WTC11 (cell line): ENCODE measurements around the gene RAB35. TPM values are rescaled to one million over a fixed set of nuclear protein-coding genes. Genes with fewer than 3 reads are reported as not detected.

Experiments used
- ATAC-seq: fragments of 200-7000 bp; cut with Tn5 transposase; 2 replicates; pipeline ENCODE4 v1.10.0; 2021; ENCODE audit warnings: mild to moderate bottlenecking, moderate library complexity
- CTCF ChIA-PET: fragments of 300-600 bp; sonication (Branson Sonifier 250); formaldehyde crosslinking; loops from one replicate; lab custom pipeline; 2021; ENCODE audit warnings: antibody characterized with exemption; lab: Charles Lee
- POLR2A ChIA-PET: fragments of 350-600 bp; sonication (Branson Sonifier 250); formaldehyde crosslinking; loops from one replicate; lab custom pipeline; 2021; ENCODE audit warnings: antibody characterized with exemption; lab: Charles Lee
- DNase-seq: peaks from one replicate; pipeline ENCODE4 v3.0.0; 2021; ENCODE audit warnings: low spot score
- H3K27ac Mint-ChIP-seq: 2 replicates; pipeline ENCODE4 v1.8.0; 2021; ENCODE audit warnings: mixed read lengths
- H3K27me3 Mint-ChIP-seq: 2 replicates; pipeline ENCODE4 v1.8.0; 2021; ENCODE audit warnings: low read depth, mild to moderate bottlenecking, moderate library complexity, mixed read lengths
- H3K36me3 Mint-ChIP-seq: 2 replicates; pipeline ENCODE4 v1.8.0; 2021; ENCODE audit warnings: mixed read lengths
- H3K4me1 Mint-ChIP-seq: 2 replicates; pipeline ENCODE4 v1.8.0; 2022; ENCODE audit warnings: mixed read lengths
- H3K4me3 Mint-ChIP-seq: 2 replicates; pipeline ENCODE4 v1.8.0; 2021; ENCODE audit warnings: mild to moderate bottlenecking, moderate library complexity, mixed read lengths
- H3K9me3 Mint-ChIP-seq: 2 replicates; pipeline ENCODE4 v1.8.0; 2021; ENCODE audit warnings: mixed read lengths
- FOXJ3 ChIP-seq: sonication (generic); formaldehyde crosslinking; IDR thresholded peaks from 2 replicates; pipeline ENCODE4 v1.9.0; 2021; ENCODE audit warnings: missing genetic modification reagents, mild to moderate bottlenecking, borderline replicate concordance
- GTF2I ChIP-seq: fragments of 250-450 bp; sonication (Bioruptor Pico); conservative IDR thresholded peaks from 2 replicates; pipeline ENCODE4 v1.4.0; 2021; ENCODE audit warnings: mild to moderate bottlenecking
- JUN ChIP-seq: sonication (generic); formaldehyde crosslinking; IDR thresholded peaks from 2 replicates; pipeline ENCODE4 v1.8.0; 2023; ENCODE audit warnings: mild to moderate bottlenecking, missing genetic modification reagents
- KAT7 ChIP-seq: sonication (generic); formaldehyde crosslinking; IDR thresholded peaks from 2 replicates; pipeline ENCODE4 v1.8.1; 2023; ENCODE audit warnings: missing genetic modification reagents, mild to moderate bottlenecking, borderline replicate concordance
- SMAD4 ChIP-seq: sonication (generic); formaldehyde crosslinking; IDR thresholded peaks from 2 replicates; pipeline ENCODE4 v1.8.0; 2022; ENCODE audit warnings: mild to moderate bottlenecking, missing genetic modification reagents
- SOX15 ChIP-seq: fragments of 250-450 bp; sonication (Bioruptor Pico); IDR thresholded peaks from 2 replicates; pipeline ENCODE4 v1.9.0; 2021; ENCODE audit warnings: mild to moderate bottlenecking
- TP53 ChIP-seq: sonication (generic); formaldehyde crosslinking; IDR thresholded peaks from 2 replicates; pipeline ENCODE4 v1.8.1; 2023; ENCODE audit warnings: mild to moderate bottlenecking, missing genetic modification reagents
- ZNF416 ChIP-seq: fragments of 250-450 bp; sonication (Bioruptor Pico); IDR thresholded peaks from 2 replicates; pipeline ENCODE4 v1.9.0; 2021; ENCODE audit warnings: mild to moderate bottlenecking, inconsistent platforms
- total RNA-seq: library from RNA; stranded (reverse); gene quantifications from 3 replicates; pipeline ENCODE4 v1.2.3, GENCODE V29; 2021
- TF ChIP-seq, protein P1 (sequence below): sonication (generic); formaldehyde crosslinking; IDR thresholded peaks from 2 replicates; pipeline ENCODE4 v1.8.1; 2023; ENCODE audit warnings: mild to moderate bottlenecking, missing genetic modification reagents, moderate library complexity
- TF ChIP-seq, protein P2 (sequence below): fragments of 250-450 bp; sonication (Bioruptor Pico); IDR thresholded peaks from 2 replicates; pipeline ENCODE4 v2.1.2; 2022; ENCODE audit warnings: mild to moderate bottlenecking, moderate library complexity
- TF ChIP-seq, protein P3 (sequence below): sonication (generic); formaldehyde crosslinking; IDR thresholded peaks from 2 replicates; pipeline ENCODE4 v1.8.0; 2022; ENCODE audit warnings: mild to moderate bottlenecking, missing genetic modification reagents
- TF ChIP-seq, protein P4 (sequence below): sonication (generic); formaldehyde crosslinking; IDR thresholded peaks from 2 replicates; pipeline ENCODE4 v1.8.0; 2022; ENCODE audit warnings: missing genetic modification reagents
- TF ChIP-seq, protein P5 (sequence below): sonication (generic); formaldehyde crosslinking; conservative IDR thresholded peaks from 2 replicates; pipeline ENCODE4 v1.8.1; 2023; ENCODE audit warnings: mild to moderate bottlenecking, low read depth, missing genetic modification reagents, moderate library complexity

RAB35 gene
- total RNA-seq, 1 experiment from 2014 or later, result 44.5 TPM

DNA sequence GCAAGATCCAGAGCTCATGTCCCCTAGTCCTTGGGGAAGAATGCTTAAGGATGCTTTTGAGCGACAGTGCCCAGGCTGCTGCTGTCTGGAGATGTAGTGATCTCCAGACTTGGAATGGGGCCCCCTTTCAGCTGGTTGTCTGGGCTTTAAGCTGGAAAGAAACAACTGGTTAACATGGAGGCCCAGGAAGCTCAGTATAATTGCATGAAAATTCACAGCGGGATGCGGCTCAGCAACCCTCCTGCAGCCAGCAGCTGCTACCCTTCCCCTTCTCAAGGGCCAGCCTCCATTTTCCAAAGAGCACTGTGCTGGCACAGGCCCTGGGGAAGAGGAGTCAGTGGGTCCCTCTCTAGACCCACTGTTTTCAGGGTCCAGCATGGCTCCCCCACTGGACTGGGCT, 26.3 kb downstream of the RAB35 start (continued):
- TF ChIP-seq SMAD4 (no peak), FOXJ3 (CRISPR knock-in tag) (no peak), SOX15 (no peak), ZNF416 (no peak), TP53 (CRISPR knock-in tag) (no peak)
- TF ChIP-seq, protein P1, sequence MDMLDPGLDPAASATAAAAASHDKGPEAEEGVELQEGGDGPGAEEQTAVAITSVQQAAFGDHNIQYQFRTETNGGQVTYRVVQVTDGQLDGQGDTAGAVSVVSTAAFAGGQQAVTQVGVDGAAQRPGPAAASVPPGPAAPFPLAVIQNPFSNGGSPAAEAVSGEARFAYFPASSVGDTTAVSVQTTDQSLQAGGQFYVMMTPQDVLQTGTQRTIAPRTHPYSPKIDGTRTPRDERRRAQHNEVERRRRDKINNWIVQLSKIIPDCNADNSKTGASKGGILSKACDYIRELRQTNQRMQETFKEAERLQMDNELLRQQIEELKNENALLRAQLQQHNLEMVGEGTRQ, result no peak
- TF ChIP-seq, all 79 proteins: peak for 0

DNA sequence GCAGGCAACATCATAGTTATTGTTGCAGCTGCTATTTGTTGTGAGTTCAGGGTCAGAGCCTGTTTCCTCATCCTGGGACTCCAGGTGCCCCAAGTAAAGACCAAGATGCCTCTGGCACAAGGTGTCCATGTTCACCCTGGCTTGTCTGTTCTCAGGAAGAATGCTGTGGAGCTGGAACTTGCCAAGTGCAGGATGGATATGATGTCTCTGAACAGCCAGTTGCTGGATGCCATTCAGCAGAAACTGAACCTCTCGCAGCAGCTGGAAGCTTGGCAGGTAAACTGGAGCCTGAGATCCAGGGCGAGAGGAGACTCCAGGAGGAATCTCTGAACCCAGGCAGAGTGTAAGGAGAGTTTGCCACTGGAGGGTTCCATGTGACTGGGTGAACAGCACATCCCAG, 26.8 kb downstream of the RAB35 start:
- H3K36me3 Mint-ChIP-seq, result no peaks in the 10 kb centered on the region; the same call in 1 of the 2 replicates
- H3K4me3 Mint-ChIP-seq, result no peak overlapping the region
- peaks cover 50% of the 10 kb centered on the region for H3K4me1 Mint-ChIP-seq
- no peaks in the 10 kb centered on the region for H3K27me3 Mint-ChIP-seq
- TF ChIP-seq, protein P2, sequence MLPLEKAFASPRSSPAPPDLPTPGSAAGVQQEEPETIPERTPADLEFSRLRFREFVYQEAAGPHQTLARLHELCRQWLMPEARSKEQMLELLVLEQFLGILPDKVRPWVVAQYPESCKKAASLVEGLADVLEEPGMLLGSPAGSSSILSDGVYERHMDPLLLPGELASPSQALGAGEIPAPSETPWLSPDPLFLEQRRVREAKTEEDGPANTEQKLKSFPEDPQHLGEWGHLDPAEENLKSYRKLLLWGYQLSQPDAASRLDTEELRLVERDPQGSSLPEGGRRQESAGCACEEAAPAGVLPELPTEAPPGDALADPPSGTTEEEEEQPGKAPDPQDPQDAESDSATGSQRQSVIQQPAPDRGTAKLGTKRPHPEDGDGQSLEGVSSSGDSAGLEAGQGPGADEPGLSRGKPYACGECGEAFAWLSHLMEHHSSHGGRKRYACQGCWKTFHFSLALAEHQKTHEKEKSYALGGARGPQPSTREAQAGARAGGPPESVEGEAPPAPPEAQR (CRISPR knock-in tag), result no peak
- TF ChIP-seq KAT7 (CRISPR knock-in tag), result no peak
- no peak for TF ChIP-seq GTF2I (CRISPR knock-in tag)
- TF ChIP-seq JUN (CRISPR knock-in tag), result no peak
- TF ChIP-seq, protein P3, sequence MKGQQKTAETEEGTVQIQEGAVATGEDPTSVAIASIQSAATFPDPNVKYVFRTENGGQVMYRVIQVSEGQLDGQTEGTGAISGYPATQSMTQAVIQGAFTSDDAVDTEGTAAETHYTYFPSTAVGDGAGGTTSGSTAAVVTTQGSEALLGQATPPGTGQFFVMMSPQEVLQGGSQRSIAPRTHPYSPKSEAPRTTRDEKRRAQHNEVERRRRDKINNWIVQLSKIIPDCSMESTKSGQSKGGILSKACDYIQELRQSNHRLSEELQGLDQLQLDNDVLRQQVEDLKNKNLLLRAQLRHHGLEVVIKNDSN (CRISPR knock-in tag), result no peak
- no peak for DNase-seq
- ChIA-PET CTCF (interaction anchor here (2.2 kb wide), 1 partner anchor 27 kb away, joined by 8 read pairs; the partner anchor contains the start of gene RAB35), POLR2A (interaction anchor here (0.6 to 1.7 kb wide), 3 partner anchors 27 to 100 kb away, joined by 4 to 5 read pairs (median 5); partner anchors contain the start of genes BICDL1 and RAB35)
- H3K27ac Mint-ChIP-seq, result peak overlapping the region; percentile 17; the same call in 1 of the 2 replicates
- ATAC-seq, result no peak
- no peaks in the 10 kb centered on the region for H3K9me3 Mint-ChIP-seq

DNA sequence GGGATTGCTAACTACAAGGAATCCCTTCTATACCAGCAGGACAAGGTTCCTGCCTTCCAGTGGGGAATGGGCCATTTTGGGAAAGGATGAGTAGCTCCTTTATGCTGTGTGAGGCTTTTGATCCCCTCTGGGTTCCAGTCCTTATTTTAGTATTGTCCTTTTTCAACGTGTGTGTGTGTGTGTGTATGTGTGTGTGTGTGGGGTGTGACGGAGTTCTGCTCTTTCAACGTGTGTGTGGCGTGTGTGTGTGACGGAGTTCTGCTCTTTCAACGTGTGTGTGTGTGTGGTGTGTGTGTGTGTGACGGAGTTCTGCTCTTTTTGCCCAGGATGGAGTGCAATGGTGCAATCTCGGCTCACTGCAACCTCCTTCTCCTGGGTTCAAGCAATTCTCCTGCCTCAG, 27.4 kb downstream of the RAB35 start:
- no peaks in the 10 kb centered on the region for H3K9me3 Mint-ChIP-seq
- CTCF ChIA-PET, result interaction anchor here (2.2 kb wide), 1 partner anchor 27 kb away, joined by 8 read pairs; the partner anchor contains the start of gene RAB35
- no peak overlapping the region for H3K4me3 Mint-ChIP-seq
- TF ChIP-seq, protein P4, sequence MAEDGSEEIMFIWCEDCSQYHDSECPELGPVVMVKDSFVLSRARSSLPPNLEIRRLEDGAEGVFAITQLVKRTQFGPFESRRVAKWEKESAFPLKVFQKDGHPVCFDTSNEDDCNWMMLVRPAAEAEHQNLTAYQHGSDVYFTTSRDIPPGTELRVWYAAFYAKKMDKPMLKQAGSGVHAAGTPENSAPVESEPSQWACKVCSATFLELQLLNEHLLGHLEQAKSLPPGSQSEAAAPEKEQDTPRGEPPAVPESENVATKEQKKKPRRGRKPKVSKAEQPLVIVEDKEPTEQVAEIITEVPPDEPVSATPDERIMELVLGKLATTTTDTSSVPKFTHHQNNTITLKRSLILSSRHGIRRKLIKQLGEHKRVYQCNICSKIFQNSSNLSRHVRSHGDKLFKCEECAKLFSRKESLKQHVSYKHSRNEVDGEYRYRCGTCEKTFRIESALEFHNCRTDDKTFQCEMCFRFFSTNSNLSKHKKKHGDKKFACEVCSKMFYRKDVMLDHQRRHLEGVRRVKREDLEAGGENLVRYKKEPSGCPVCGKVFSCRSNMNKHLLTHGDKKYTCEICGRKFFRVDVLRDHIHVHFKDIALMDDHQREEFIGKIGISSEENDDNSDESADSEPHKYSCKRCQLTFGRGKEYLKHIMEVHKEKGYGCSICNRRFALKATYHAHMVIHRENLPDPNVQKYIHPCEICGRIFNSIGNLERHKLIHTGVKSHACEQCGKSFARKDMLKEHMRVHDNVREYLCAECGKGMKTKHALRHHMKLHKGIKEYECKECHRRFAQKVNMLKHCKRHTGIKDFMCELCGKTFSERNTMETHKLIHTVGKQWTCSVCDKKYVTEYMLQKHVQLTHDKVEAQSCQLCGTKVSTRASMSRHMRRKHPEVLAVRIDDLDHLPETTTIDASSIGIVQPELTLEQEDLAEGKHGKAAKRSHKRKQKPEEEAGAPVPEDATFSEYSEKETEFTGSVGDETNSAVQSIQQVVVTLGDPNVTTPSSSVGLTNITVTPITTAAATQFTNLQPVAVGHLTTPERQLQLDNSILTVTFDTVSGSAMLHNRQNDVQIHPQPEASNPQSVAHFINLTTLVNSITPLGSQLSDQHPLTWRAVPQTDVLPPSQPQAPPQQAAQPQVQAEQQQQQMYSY (CRISPR knock-in tag), result peak; percentile 57
- TF ChIP-seq, protein P5, sequence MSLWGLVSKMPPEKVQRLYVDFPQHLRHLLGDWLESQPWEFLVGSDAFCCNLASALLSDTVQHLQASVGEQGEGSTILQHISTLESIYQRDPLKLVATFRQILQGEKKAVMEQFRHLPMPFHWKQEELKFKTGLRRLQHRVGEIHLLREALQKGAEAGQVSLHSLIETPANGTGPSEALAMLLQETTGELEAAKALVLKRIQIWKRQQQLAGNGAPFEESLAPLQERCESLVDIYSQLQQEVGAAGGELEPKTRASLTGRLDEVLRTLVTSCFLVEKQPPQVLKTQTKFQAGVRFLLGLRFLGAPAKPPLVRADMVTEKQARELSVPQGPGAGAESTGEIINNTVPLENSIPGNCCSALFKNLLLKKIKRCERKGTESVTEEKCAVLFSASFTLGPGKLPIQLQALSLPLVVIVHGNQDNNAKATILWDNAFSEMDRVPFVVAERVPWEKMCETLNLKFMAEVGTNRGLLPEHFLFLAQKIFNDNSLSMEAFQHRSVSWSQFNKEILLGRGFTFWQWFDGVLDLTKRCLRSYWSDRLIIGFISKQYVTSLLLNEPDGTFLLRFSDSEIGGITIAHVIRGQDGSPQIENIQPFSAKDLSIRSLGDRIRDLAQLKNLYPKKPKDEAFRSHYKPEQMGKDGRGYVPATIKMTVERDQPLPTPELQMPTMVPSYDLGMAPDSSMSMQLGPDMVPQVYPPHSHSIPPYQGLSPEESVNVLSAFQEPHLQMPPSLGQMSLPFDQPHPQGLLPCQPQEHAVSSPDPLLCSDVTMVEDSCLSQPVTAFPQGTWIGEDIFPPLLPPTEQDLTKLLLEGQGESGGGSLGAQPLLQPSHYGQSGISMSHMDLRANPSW (CRISPR knock-in tag), result no peak
- POLR2A ChIA-PET, result interaction anchor here (1.5 kb wide), 1 partner anchor 100 kb away, joined by 4 read pairs; the partner anchor contains the start of gene BICDL1
- H3K27me3 Mint-ChIP-seq, result no peaks in the 10 kb centered on the region
- no peak for ATAC-seq
- DNase-seq, result no peak
- H3K36me3 Mint-ChIP-seq, result peaks cover 3% of the 10 kb centered on the region; the same call in 1 of the 2 replicates
- peak overlapping the region; percentile 1 for H3K27ac Mint-ChIP-seq
- H3K4me1 Mint-ChIP-seq, result peaks cover 48% of the 10 kb centered on the region
